GM12873 (cell line): ENCODE results near the gene SHISA7.

Experiments
- CTCF ChIP-seq: IDR thresholded peaks from 2 replicates; pipeline ENCODE4 v1.5.1; 2012; ENCODE audit warnings: low read depth, mild to moderate bottlenecking, moderate library complexity, low read length, control low read depth; ENCODE audit not compliant: insufficient read depth; ENCODE audit errors: missing control alignments

SHISA7 gene

GRCh38 chr19:55446060-55446459 lies 3.0 kb upstream of the SHISA7 start:
- no peak for TF ChIP-seq CTCF

GRCh38 chr19:55444646-55445045 lies 1.5 kb upstream of the SHISA7 start:
- TF ChIP-seq CTCF: no peak

GRCh38 chr19:55443824-55444480 lies 852 bp upstream of the SHISA7 start:
- no peak for TF ChIP-seq CTCF

GRCh38 chr19:55442372-55442961 lies 633 bp downstream of the SHISA7 start:
- no peak for TF ChIP-seq CTCF

- no peak for TF ChIP-seq CTCF
These were observed 1.3 kb downstream of the SHISA7 start for GRCh38 chr19:55441692-55442321.

- no peak for TF ChIP-seq CTCF
These were observed 1.8 kb downstream of the SHISA7 start for GRCh38 chr19:55441319-55441691.

GRCh38 chr19:55440411-55441105 lies 2.5 kb downstream of the SHISA7 start:
- TF ChIP-seq CTCF: no peak
